ENCODE results near the gene SLC5A1.

SLC5A1 gene

GRCh38 chr22:32077151-32077550 lies 34.1 kb downstream of the SLC5A1 start:
- CTCF ChIA-PET, result no interaction called here
- TF ChIP-seq, protein P1, sequence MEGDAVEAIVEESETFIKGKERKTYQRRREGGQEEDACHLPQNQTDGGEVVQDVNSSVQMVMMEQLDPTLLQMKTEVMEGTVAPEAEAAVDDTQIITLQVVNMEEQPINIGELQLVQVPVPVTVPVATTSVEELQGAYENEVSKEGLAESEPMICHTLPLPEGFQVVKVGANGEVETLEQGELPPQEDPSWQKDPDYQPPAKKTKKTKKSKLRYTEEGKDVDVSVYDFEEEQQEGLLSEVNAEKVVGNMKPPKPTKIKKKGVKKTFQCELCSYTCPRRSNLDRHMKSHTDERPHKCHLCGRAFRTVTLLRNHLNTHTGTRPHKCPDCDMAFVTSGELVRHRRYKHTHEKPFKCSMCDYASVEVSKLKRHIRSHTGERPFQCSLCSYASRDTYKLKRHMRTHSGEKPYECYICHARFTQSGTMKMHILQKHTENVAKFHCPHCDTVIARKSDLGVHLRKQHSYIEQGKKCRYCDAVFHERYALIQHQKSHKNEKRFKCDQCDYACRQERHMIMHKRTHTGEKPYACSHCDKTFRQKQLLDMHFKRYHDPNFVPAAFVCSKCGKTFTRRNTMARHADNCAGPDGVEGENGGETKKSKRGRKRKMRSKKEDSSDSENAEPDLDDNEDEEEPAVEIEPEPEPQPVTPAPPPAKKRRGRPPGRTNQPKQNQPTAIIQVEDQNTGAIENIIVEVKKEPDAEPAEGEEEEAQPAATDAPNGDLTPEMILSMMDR (IDR thresholded peaks at IDR 0.05; ENCODE audit: insufficient read depth, low read length, missing control alignments), result no peak

GRCh38 chr22:32079130-32080089 lies 36.3 kb downstream of the SLC5A1 start:
- DNase-seq (ENCODE audit: low read depth, low spot score), result peak; percentile 40
- no peak overlapping the region for H3K4me3 ChIP-seq (ENCODE audit: low read depth, low read length)
- CTCF ChIA-PET, result interaction anchor here (1.4 to 6.9 kb wide), 3 partner anchors 95 to 108 kb away, joined by 3 to 175 read pairs (median 40); no protein-coding TSS in a partner anchor
- POLR2A ChIA-PET, result no interaction called here
- TF ChIP-seq, protein P1 (IDR thresholded peaks at IDR 0.05; ENCODE audit: insufficient read depth, low read length, missing control alignments), result no peak

More at GRCh38 chr22:32077151-32077550, 34.1 kb downstream of the SLC5A1 start:
- no peak overlapping the region for H3K4me3 ChIP-seq (ENCODE audit: low read depth, low read length)
- POLR2A ChIA-PET, result no interaction called here
- no peak for DNase-seq (ENCODE audit: low read depth, low spot score)

GRCh38 chr22:32080904-32081303 lies 37.8 kb downstream of the SLC5A1 start:
- H3K4me3 ChIP-seq (ENCODE audit: low read depth, low read length), result no peak overlapping the region
- TF ChIP-seq, protein P1 (IDR thresholded peaks at IDR 0.05; ENCODE audit: insufficient read depth, low read length, missing control alignments), result peak; percentile 57
- CTCF ChIA-PET, result interaction anchor here (5.1 to 6.9 kb wide), 2 partner anchors 103 to 109 kb away, joined by 40 to 175 read pairs; no protein-coding TSS in a partner anchor
- POLR2A ChIA-PET, result no interaction called here
- no peak for DNase-seq (ENCODE audit: low read depth, low spot score)

DNA sequence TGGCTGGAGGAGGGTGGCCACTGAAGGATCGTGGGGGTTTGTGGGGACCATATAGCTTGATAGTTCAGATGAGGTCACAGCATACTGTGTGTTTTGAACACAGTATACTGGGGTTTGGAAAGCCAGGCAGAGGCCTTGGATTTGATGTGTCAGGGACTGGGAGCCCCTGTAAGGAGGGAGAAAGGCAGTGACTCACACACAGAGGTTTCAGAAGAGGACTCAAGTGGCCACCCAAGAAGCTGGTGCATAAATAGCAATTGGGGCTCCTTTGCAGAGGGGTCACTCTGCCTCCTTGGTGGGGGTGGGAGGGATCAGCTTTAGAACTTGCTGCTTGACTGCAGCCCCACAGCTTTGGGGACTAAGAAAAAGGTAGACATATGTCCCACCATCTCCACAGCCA lies 39.3 kb downstream of the SLC5A1 start:
- TF ChIP-seq, protein P1 (IDR thresholded peaks at IDR 0.05; ENCODE audit: insufficient read depth, low read length, missing control alignments), result no peak
- CTCF ChIA-PET, result interaction anchor here (1.2 to 6.9 kb wide), 5 partner anchors 9 to 417 kb away, joined by 3 to 175 read pairs (median 7); no protein-coding TSS in a partner anchor
- DNase-seq (ENCODE audit: low read depth, low spot score), result no peak
- H3K4me3 ChIP-seq (ENCODE audit: low read depth, low read length), result no peak overlapping the region
- POLR2A ChIA-PET, result no interaction called here

- no peak overlapping the region for H3K4me3 ChIP-seq (ENCODE audit: low read depth, low read length)
- CTCF ChIA-PET, result interaction anchor here (0.7 to 6.9 kb wide), 5 partner anchors 8 to 344 kb away, joined by 3 to 175 read pairs (median 7); no protein-coding TSS in a partner anchor
- no peak for DNase-seq (ENCODE audit: low read depth, low spot score)
- TF ChIP-seq, protein P1 (IDR thresholded peaks at IDR 0.05; ENCODE audit: insufficient read depth, low read length, missing control alignments), result no peak
- POLR2A ChIA-PET, result no interaction called here
Measured at GRCh38 chr22:32083000-32083399, 39.9 kb downstream of the SLC5A1 start.

DNA sequence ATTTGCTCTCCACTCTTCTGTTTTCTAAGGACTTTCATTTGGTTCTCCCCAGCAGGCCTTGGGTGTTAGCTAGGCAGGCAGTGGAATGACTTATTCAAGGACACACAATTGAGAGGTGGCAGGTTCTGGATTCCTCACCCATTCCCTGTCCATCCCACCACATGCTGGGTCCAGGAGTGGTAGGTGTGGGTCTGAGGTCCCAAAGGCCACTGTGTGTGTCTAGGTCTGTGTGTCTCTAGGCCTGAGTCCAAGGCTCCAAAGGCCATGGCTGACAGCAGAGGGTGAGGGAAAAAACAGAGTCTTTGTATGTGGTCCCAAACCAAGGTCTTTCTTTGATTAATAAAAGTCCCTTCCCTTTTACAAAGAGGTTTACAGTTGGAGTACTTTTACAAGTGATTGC lies 40.8 kb downstream of the SLC5A1 start:
- ChIA-PET POLR2A (no interaction called here), CTCF (interaction anchor here (6.9 kb wide), 1 partner anchor 106 kb away, joined by 175 read pairs; no protein-coding TSS in a partner anchor)
- no peak for DNase-seq (ENCODE audit: low read depth, low spot score)
- TF ChIP-seq, protein P1 (IDR thresholded peaks at IDR 0.05; ENCODE audit: insufficient read depth, low read length, missing control alignments), result no peak
- no peak overlapping the region for H3K4me3 ChIP-seq (ENCODE audit: low read depth, low read length)
